Measurements from ENCODE around the gene FAM174C. TPM values are rescaled to one million over a fixed set of nuclear protein-coding genes. Genes with fewer than 3 reads are reported as not detected.
A peak's percentile ranks its signal among the peaks of the same experiment; 100 is the strongest.

FAM174C gene
- total and polyA plus RNA-seq, 4 donors: 21.9 to 68.8 (median 33.5) TPM

DNA sequence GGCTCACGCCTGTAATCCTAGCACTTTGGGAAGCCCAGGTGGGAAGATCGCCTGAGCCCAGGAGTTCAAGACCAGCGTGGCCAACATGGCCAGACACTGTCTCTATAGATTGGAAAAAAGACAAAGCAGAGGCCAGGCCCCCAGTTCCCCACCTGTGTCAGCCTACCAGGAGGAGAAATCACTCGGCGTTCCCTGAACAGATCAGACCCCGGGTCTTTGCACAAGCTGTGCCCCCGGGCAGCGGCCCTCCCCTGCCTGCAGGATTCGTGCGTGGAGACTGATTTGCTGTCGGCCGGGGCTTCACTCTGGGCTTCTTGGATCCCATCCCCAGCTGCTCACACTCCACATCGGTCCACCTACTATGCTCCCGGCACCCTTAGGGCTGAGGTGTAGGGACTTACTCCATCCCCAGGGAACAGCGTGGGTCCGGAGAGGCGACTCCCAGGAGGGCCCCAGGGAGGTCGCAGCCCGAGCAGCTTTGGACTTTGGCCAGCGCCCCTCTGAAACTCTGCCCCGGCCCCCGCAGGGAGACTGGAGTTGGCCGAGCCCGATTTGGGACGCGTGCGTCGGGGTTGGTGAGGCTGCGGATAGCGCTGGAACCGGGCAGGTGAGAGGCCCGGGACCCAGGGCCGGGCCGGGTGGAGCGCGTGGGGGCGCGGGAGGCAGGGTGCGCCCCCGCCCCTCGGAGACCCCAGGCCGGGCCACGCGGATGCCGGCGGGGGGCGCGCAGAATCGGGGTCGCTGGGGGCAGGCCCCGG lies 9.8 kb downstream of the FAM174C start:
- H3K27me3 ChIP-seq (ENCODE audit: control insufficient read depth in 1 of 2, insufficient read depth in 2 of 2, low read length in 1 of 2): no peaks in the 10 kb centered on the region
- 16 to 20% methylated on average over 39 to 51 of the region's 51 CpGs for WGBS, 2 donors
- intact Hi-C loops (cut with DNase I): loop anchor here in 1 of 2 donors (5.0 kb wide), 1 partner anchor 117 kb away; the partner anchor contains the start of gene GAMT

DNA sequence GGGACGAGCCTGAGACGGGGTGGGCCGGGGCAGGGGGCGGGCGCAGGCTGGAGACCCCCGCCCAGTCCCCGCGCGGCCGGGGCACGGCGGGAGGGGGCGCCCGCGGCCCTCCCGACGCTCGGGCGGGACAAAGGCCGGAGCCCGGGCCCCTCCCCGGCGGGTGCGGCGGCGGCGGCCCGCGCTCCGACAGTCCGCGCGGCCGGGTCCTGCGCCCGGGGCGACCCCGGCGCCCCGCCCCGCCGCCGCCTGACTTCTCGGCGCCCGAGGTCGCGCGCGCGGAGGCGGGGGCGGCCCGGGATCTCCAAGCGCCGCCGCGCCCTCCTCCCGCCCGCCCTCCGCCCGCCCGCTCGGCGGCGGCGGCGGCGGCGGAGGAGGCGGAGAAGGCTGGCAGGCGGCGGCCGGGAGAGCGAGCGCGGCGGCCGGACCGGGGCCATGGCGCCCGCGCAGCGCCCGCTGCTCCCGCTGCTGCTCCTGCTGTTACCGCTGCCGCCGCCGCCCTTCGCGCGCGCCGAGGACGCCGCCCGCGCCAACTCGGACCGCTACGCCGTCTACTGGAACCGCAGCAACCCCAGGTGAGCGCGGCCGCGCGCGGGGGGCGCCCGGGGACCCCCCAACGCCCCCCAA lies 10.5 kb downstream of the FAM174C start, which contains the start of gene EFNA2:
EFNA2 (plus strand) TSS at position 137 of the 624 bp plus-strand sequence; CDS start at position 433, 296 bp downstream.
- peak within 1 kb of the TSS in 1 of 2 donors; percentile 22 for H3K4me3 ChIP-seq (ENCODE audit: low read length in 2 of 2)
- H3K4me1 ChIP-seq (ENCODE audit: control insufficient read depth in 1 of 2, insufficient read depth in 2 of 2, low read length in 2 of 2): no peaks in the 10 kb centered on the region
- intact Hi-C loops (cut with DNase I): no loop called here
- H3K36me3 ChIP-seq (ENCODE audit: control insufficient read depth in 1 of 2, insufficient read depth in 2 of 2, low read length in 1 of 2): no peaks in the 10 kb centered on the region
- H3K27ac ChIP-seq (ENCODE audit: low read depth in 1 of 2, low read length in 2 of 2): no peak within 1 kb of the TSS
- no peak for DNase-seq
- H3K9me3 ChIP-seq (ENCODE audit: control insufficient read depth, low read length): no peaks in the 10 kb centered on the region
- H3K27me3 ChIP-seq (ENCODE audit: control insufficient read depth in 1 of 2, insufficient read depth in 2 of 2, low read length in 1 of 2): no peaks in the 10 kb centered on the region
- no peak for ATAC-seq (ENCODE audit: low FRiP score)
- 0 to 1% methylated on average over 9 to 113 of the region's 113 CpGs for WGBS, 2 donors

More for the DNA sequence above, 9.8 kb downstream of the FAM174C start:
- ATAC-seq (ENCODE audit: low FRiP score) (no peak), DNase-seq (no peak)
- no peaks in the 10 kb centered on the region for H3K9me3 ChIP-seq (ENCODE audit: control insufficient read depth, low read length)
- no peak overlapping the region for H3K4me3 ChIP-seq (ENCODE audit: low read length in 2 of 2)
- no peak overlapping the region for H3K27ac ChIP-seq (ENCODE audit: low read depth in 1 of 2, low read length in 2 of 2)
- H3K4me1 ChIP-seq (ENCODE audit: control insufficient read depth in 1 of 2, insufficient read depth in 2 of 2, low read length in 2 of 2): no peaks in the 10 kb centered on the region
- H3K36me3 ChIP-seq (ENCODE audit: control insufficient read depth in 1 of 2, insufficient read depth in 2 of 2, low read length in 1 of 2): no peaks in the 10 kb centered on the region

DNA sequence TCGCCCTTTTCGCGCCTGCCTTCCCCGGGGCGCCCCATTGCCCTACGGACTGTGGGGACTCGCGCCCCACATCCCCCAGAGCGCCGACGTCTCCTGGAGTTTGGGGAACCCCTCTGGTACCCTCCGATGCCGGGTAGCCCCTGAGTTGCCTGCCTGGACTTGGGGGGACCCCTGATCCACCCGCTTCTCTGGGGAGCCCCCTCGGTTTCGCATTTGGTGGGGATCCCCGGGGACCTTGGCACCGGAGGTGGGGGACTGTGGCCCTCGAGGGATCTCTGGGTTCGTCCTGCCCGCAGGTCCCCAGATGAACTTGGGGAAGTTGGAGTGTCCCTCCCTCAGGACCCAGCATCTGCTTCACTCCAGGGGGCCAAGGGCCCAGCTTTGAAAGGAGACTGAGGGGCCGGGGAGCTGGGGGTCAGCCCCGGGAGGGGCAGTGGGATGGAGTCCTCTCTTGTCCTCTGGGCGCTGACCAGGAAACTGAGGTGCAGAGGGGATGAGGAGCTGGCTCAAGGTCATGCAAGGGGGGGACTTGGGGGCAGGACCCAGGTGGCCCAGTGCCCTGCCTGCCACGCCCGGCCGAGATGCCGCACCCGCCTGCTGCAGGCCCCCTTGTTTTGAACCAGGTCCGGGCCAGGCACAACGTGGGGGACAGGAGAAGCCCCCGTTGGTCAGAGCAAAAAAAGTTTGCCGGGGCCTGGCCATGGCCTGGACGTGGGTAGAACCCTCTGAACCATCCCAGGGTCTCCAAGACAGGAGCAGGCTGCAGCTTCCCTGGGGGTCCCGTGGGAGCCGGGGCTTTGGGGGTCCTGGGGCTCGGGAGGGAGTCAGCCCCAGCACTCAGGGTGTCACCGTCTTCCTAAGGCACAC lies 11.4 kb downstream of the FAM174C start:
- H3K27ac ChIP-seq (ENCODE audit: low read depth in 1 of 2, low read length in 2 of 2): no peak overlapping the region
- no peaks in the 10 kb centered on the region for H3K27me3 ChIP-seq (ENCODE audit: control insufficient read depth in 1 of 2, insufficient read depth in 2 of 2, low read length in 1 of 2)
- no peak overlapping the region for H3K4me3 ChIP-seq (ENCODE audit: low read length in 2 of 2)
- ATAC-seq (ENCODE audit: low FRiP score): no peak
- no peaks in the 10 kb centered on the region for H3K4me1 ChIP-seq (ENCODE audit: control insufficient read depth in 1 of 2, insufficient read depth in 2 of 2, low read length in 2 of 2)
- intact Hi-C loops (cut with DNase I): no loop called here
- H3K9me3 ChIP-seq (ENCODE audit: control insufficient read depth, low read length): no peaks in the 10 kb centered on the region
- DNase-seq: no peak
- no peaks in the 10 kb centered on the region for H3K36me3 ChIP-seq (ENCODE audit: control insufficient read depth in 1 of 2, insufficient read depth in 2 of 2, low read length in 1 of 2)
- WGBS, 2 donors: 16 to 26% methylated on average over 36 to 38 of the region's 38 CpGs

DNA sequence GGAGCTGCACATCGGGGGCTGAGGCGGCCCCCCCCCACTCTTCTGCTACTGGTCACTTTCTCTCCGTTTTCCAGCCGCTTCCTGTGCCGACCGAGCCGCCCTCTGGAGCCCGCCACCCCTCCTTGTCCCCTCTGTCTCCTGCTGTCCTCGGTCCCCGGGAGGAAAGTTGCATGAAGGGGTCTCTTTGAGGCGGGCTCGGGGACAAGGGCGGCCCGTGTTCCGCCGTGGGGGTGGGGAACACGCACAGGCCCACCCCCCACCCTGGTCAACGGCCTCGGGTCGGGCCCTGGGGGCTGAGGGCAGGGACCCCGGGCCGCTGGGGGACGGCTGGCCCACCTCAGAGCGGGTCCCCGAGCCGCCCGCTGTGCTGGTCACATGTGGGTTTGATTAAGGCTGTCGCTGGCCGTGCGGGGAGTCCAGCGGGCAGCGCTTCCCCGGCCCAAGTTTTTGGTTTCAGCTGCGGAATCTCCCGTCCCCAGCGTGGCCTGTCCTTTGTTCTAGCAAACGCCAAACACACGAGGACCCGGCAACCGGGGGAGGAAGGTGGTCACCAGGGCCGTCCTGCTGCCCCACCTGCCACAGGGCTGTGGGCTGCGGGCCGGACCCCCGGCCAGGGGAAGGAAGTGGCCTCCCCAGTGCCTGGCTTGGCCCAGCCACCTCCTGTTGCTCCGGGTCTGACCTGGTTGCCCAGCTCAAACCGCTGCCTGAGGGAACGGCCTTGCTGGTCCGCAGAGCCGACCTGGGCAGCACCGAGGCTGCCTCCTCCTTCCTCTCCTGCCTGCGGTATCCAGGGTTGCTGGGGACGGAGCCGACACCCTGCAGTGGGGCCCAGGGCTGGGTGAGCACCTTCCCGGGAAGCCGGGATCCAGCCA lies 12.3 kb downstream of the FAM174C start:
- Histone ChIP-seq H3K36me3 (ENCODE audit: control insufficient read depth in 1 of 2, insufficient read depth in 2 of 2, low read length in 1 of 2) (no peaks in the 10 kb centered on the region), H3K27me3 (ENCODE audit: control insufficient read depth in 1 of 2, insufficient read depth in 2 of 2, low read length in 1 of 2) (no peaks in the 10 kb centered on the region), H3K27ac (ENCODE audit: low read depth in 1 of 2, low read length in 2 of 2) (no peak overlapping the region), H3K9me3 (ENCODE audit: control insufficient read depth, low read length) (no peaks in the 10 kb centered on the region), H3K4me3 (ENCODE audit: low read length in 2 of 2) (no peak overlapping the region), H3K4me1 (ENCODE audit: control insufficient read depth in 1 of 2, insufficient read depth in 2 of 2, low read length in 2 of 2) (no peaks in the 10 kb centered on the region)
- 24 to 27% methylated on average over 47 to 55 of the region's 55 CpGs for WGBS, 2 donors
- intact Hi-C loops (cut with DNase I): no loop called here
- ATAC-seq (ENCODE audit: low FRiP score): no peak
- DNase-seq: no peak

DNA sequence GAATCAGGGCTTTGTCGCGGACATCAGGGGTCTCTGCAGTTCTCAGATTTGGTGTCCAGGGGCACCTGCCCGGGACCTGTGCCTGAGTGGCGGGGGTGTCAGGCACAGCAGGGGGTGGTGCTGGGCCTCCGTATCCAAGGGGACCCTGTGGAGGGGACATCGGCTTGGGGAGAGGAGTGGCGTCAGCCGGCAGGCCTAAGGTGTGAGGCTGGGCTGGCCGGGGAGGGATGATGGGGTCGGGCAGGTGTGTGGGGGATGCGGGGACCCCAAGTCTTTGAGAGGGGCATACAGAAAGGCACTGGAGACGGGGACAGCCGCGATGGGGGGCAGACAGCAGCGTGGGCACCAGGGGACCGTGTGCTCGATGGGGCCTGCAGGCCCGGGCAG lies 12.9 kb downstream of the FAM174C start:
- DNase-seq: no peak
- Histone ChIP-seq H3K27me3 (ENCODE audit: control insufficient read depth in 1 of 2, insufficient read depth in 2 of 2, low read length in 1 of 2) (no peaks in the 10 kb centered on the region), H3K9me3 (ENCODE audit: control insufficient read depth, low read length) (no peaks in the 10 kb centered on the region), H3K36me3 (ENCODE audit: control insufficient read depth in 1 of 2, insufficient read depth in 2 of 2, low read length in 1 of 2) (no peaks in the 10 kb centered on the region), H3K4me3 (ENCODE audit: low read length in 2 of 2) (no peak overlapping the region), H3K4me1 (ENCODE audit: control insufficient read depth in 1 of 2, insufficient read depth in 2 of 2, low read length in 2 of 2) (no peaks in the 10 kb centered on the region), H3K27ac (ENCODE audit: low read depth in 1 of 2, low read length in 2 of 2) (no peak overlapping the region)
- 90 to 93% methylated on average over 14 to 18 of the region's 18 CpGs for WGBS, 2 donors
- intact Hi-C loops (cut with DNase I): no loop called here
- peak; percentile 13 for ATAC-seq (ENCODE audit: low FRiP score)

DNA sequence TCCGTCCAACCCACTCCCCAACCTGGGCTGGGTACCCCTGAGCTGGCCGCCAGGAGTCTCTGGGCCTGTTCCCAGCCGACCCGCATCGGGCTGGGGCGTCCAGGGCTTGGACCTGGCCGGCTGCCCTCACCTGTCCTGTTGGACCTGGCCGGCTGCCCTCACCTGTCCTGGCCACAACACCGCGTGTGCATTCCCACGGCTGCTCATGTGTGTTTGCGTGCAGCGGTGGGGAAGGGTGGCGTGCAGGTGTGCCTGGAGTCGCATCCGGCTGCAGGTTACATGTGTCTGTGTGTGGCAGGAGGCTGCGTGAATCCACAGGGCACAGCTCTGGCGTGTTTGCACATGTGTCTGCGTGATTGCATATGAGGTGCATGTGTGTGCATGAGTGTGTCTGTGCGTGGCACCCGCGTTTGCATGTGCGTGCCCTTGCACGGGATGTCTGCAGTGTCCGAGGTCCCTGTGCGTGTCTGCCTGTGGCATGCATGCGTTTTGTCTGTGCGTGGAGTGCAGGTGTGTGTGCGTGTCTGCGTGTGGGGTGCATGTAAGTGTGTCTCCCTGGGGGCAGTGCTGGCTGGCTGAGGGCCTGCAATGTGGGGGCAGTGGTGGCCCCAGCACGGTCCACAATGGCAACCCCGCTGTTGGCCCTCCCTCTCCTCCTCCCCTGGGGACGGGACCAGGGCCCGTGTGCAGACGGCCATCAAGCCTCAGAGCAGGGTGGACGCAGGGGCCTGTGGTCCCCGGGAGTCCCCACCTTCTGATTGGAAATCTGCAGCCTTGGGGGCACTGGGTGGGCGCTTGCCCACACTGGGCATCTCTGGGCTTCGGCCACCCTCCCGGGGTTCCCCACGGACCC lies 13.7 kb downstream of the FAM174C start:
- DNase-seq: no peak
- H3K27me3 ChIP-seq (ENCODE audit: control insufficient read depth in 1 of 2, insufficient read depth in 2 of 2, low read length in 1 of 2): no peaks in the 10 kb centered on the region
- H3K4me1 ChIP-seq (ENCODE audit: control insufficient read depth in 1 of 2, insufficient read depth in 2 of 2, low read length in 2 of 2): no peaks in the 10 kb centered on the region
- H3K4me3 ChIP-seq (ENCODE audit: low read length in 2 of 2): no peak overlapping the region
- WGBS, 2 donors: 83 to 87% methylated on average over 37 to 41 of the region's 41 CpGs
- H3K27ac ChIP-seq (ENCODE audit: low read depth in 1 of 2, low read length in 2 of 2): no peak overlapping the region
- H3K9me3 ChIP-seq (ENCODE audit: control insufficient read depth, low read length): no peaks in the 10 kb centered on the region
- peak; percentile 6 for ATAC-seq (ENCODE audit: low FRiP score)
- intact Hi-C loops (cut with DNase I): no loop called here
- no peaks in the 10 kb centered on the region for H3K36me3 ChIP-seq (ENCODE audit: control insufficient read depth in 1 of 2, insufficient read depth in 2 of 2, low read length in 1 of 2)

DNA sequence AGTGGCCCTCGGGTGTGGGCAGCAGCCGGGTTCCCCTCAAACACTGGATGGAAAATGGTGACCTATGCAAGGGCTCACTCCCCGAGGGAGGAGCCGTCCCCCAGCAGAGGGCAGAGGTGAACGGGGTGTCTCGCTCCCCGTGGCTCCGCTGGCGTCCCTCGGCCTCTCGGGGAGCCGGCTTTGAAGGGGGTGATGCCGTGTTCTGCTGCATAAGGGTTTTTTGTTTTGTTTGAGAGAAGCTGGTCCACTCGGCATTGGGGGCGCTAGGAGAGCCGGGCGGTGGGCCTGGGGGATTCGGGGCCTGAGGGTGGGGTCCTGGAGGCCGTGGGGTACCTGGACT lies 14.3 kb downstream of the FAM174C start:
- intact Hi-C loops (cut with DNase I): no loop called here

More for the DNA sequence above, 14.3 kb downstream of the FAM174C start:
- Histone ChIP-seq H3K4me1 (ENCODE audit: control insufficient read depth in 1 of 2, insufficient read depth in 2 of 2, low read length in 2 of 2) (no peaks in the 10 kb centered on the region), H3K27ac (ENCODE audit: low read depth in 1 of 2, low read length in 2 of 2) (no peak overlapping the region), H3K27me3 (ENCODE audit: control insufficient read depth in 1 of 2, insufficient read depth in 2 of 2, low read length in 1 of 2) (no peaks in the 10 kb centered on the region), H3K4me3 (ENCODE audit: low read length in 2 of 2) (no peak overlapping the region), H3K9me3 (ENCODE audit: control insufficient read depth, low read length) (no peaks in the 10 kb centered on the region), H3K36me3 (ENCODE audit: control insufficient read depth in 1 of 2, insufficient read depth in 2 of 2, low read length in 1 of 2) (no peaks in the 10 kb centered on the region)
- no peak for ATAC-seq (ENCODE audit: low FRiP score)
- DNase-seq: no peak
- WGBS, 2 donors: 81 to 83% methylated on average over 19 of the region's 19 CpGs
